HFFc6 (cell line): ENCODE measurements around the gene ARHGAP26. TPM values are rescaled to one million over a fixed set of nuclear protein-coding genes. Genes with fewer than 3 reads are reported as not detected.

Experiments used
- DNase-seq: peaks from one replicate; pipeline ENCODE4 v3.0.0-alpha.2; 2018
- H3K27ac Mint-ChIP-seq: 2 replicates; pipeline ENCODE4 v1.8.0; 2020; ENCODE audit warnings: mild to moderate bottlenecking, mixed read lengths
- H3K27me3 Mint-ChIP-seq: 2 replicates; pipeline ENCODE4 v1.8.0; 2021; ENCODE audit warnings: mild to moderate bottlenecking, moderate library complexity, mixed read lengths; ENCODE audit not compliant: insufficient read depth
- H3K36me3 Mint-ChIP-seq: 2 replicates; pipeline ENCODE4 v1.8.0; 2021; ENCODE audit warnings: low read depth, mixed read lengths
- H3K4me1 Mint-ChIP-seq: 2 replicates; pipeline ENCODE4 v1.8.0; 2020; ENCODE audit warnings: low read depth, mixed read lengths
- H3K4me3 Mint-ChIP-seq: 2 replicates; pipeline ENCODE4 v1.8.0; 2020; ENCODE audit warnings: mild to moderate bottlenecking, moderate library complexity, mixed read lengths
- H3K9me3 Mint-ChIP-seq: 2 replicates; pipeline ENCODE4 v1.8.0; 2020; ENCODE audit warnings: mild to moderate bottlenecking, mixed read lengths
- total RNA-seq, 6 experiments: library from RNA; stranded (reverse); fragmentation: NEBNext Ultra II Directional; extraction: Animal tissue kit (Norgen Biotek cat#: 25700); gene quantifications; 2 replicates in 1 of 6; 3 replicates in 5 of 6; pipeline ENCODE4 v1.2.3, GENCODE V29; 2021
- TF ChIP-seq, protein P1 (sequence below): fragments of 200-600 bp; sonication (generic); IDR thresholded peaks from 2 replicates; pipeline ENCODE4 v1.5.0; 2021; ENCODE audit warnings: antibody characterized with exemption, mild to moderate bottlenecking

ARHGAP26 gene
- total RNA-seq, 6 experiments from 2014 or later: 2.3 to 3.6 (median 3.1) TPM

DNA sequence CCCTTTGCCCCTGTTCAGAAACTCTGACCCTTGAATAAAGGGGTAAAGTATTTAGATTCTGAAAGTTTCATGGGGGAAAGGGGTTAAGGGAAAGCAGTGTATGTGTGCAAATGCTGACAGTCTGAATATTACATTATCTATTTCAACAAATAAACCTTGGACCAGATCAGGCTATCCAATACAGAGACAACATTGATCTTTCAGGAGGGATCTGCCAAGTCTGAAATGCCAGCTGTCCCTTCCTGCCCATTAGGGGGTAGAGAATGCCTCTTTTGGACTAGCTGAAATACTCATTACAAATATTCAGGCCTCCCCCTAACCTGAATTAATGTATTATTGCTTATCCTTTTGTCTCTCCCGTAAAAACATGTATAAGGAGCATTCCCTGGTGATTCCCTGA lies 413.8 kb downstream of the ARHGAP26 start:
- H3K36me3 Mint-ChIP-seq: no peaks in the 10 kb centered on the region
- DNase-seq: no peak
- no peaks in the 10 kb centered on the region for H3K4me1 Mint-ChIP-seq
- TF ChIP-seq, protein P1, sequence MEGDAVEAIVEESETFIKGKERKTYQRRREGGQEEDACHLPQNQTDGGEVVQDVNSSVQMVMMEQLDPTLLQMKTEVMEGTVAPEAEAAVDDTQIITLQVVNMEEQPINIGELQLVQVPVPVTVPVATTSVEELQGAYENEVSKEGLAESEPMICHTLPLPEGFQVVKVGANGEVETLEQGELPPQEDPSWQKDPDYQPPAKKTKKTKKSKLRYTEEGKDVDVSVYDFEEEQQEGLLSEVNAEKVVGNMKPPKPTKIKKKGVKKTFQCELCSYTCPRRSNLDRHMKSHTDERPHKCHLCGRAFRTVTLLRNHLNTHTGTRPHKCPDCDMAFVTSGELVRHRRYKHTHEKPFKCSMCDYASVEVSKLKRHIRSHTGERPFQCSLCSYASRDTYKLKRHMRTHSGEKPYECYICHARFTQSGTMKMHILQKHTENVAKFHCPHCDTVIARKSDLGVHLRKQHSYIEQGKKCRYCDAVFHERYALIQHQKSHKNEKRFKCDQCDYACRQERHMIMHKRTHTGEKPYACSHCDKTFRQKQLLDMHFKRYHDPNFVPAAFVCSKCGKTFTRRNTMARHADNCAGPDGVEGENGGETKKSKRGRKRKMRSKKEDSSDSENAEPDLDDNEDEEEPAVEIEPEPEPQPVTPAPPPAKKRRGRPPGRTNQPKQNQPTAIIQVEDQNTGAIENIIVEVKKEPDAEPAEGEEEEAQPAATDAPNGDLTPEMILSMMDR: no peak
- peaks cover 3% of the 10 kb centered on the region for H3K27me3 Mint-ChIP-seq
- no peak overlapping the region for H3K4me3 Mint-ChIP-seq
- no peak overlapping the region for H3K27ac Mint-ChIP-seq
- H3K9me3 Mint-ChIP-seq: no peaks in the 10 kb centered on the region

- Mint-ChIP-seq H3K4me3 (no peak overlapping the region), H3K4me1 (no peaks in the 10 kb centered on the region), H3K9me3 (no peaks in the 10 kb centered on the region; the same call in 1 of the 2 replicates), H3K27ac (no peak overlapping the region), H3K27me3 (peaks cover 2% of the 10 kb centered on the region; the same call in 1 of the 2 replicates), H3K36me3 (no peaks in the 10 kb centered on the region)
- DNase-seq: no peak
- TF ChIP-seq, protein P1: no peak
Observed at GRCh38 chr5:143186623-143187022, 416.4 kb downstream of the ARHGAP26 start.

DNA sequence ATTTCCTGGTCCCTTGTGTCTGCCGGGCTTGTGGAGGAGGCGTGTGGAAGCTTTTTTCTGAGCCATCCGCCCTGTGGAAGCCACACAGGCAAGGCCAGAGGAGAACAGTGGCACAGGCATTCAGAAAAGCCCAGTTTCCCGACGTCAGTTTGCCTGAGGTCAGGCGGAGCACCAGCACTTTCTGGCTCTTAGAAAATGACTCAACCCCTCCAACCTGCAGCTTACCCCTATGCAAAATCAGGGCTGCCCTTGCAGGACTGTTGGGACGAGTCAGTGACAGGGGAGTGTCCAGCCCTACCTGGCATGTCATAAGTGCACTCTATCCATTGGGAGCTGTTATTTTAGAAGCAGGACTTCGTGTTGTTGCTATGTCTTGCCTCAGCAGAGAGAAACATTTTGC lies 417.3 kb downstream of the ARHGAP26 start:
- Mint-ChIP-seq H3K27me3 (peaks cover 2% of the 10 kb centered on the region; the same call in 1 of the 2 replicates), H3K36me3 (no peaks in the 10 kb centered on the region), H3K9me3 (no peaks in the 10 kb centered on the region; the same call in 1 of the 2 replicates), H3K27ac (no peak overlapping the region), H3K4me3 (no peak overlapping the region), H3K4me1 (no peaks in the 10 kb centered on the region)
- DNase-seq: no peak
- TF ChIP-seq, protein P1: no peak

- no peaks in the 10 kb centered on the region for H3K4me1 Mint-ChIP-seq
- TF ChIP-seq, protein P1: no peak
- no peak overlapping the region for H3K27ac Mint-ChIP-seq
- peaks cover 2% of the 10 kb centered on the region; the same call in 1 of the 2 replicates for H3K27me3 Mint-ChIP-seq
- H3K36me3 Mint-ChIP-seq: no peaks in the 10 kb centered on the region
- H3K4me3 Mint-ChIP-seq: no peak overlapping the region
- no peaks in the 10 kb centered on the region; the same call in 1 of the 2 replicates for H3K9me3 Mint-ChIP-seq
- DNase-seq: no peak
Observed at GRCh38 chr5:143188083-143188482, 417.9 kb downstream of the ARHGAP26 start.

- H3K9me3 Mint-ChIP-seq: no peaks in the 10 kb centered on the region; the same call in 1 of the 2 replicates
- no peak overlapping the region for H3K4me3 Mint-ChIP-seq
- no peak overlapping the region for H3K27ac Mint-ChIP-seq
- DNase-seq: no peak
- peaks cover 2% of the 10 kb centered on the region; the same call in 1 of the 2 replicates for H3K27me3 Mint-ChIP-seq
- TF ChIP-seq, protein P1: no peak
- no peaks in the 10 kb centered on the region for H3K36me3 Mint-ChIP-seq
- no peaks in the 10 kb centered on the region for H3K4me1 Mint-ChIP-seq
Observed at GRCh38 chr5:143188692-143189091, 418.5 kb downstream of the ARHGAP26 start.
